HEK293 (cell line): ENCODE data around the gene POC1B.

Experiments used
- CTCF ChIP-seq: fragments of 450-650 bp; formaldehyde crosslinking; IDR thresholded peaks from 2 replicates; pipeline ENCODE4 v1.5.1; 2016; ENCODE audit warnings: missing biosample characterization, missing genetic modification characterization
- YY1 ChIP-seq: fragments of 450-650 bp; formaldehyde crosslinking; IDR thresholded peaks from 2 replicates; pipeline ENCODE4 v1.5.1; 2018; ENCODE audit warnings: missing biosample characterization, missing genetic modification characterization
- ZBTB44 ChIP-seq: fragments of 450-650 bp; IDR thresholded peaks from 2 replicates; pipeline ENCODE4 v1.5.1; 2018; ENCODE audit warnings: missing biosample characterization, mild to moderate bottlenecking, missing genetic modification characterization
- ZNF16 ChIP-seq: fragments of 450-650 bp; formaldehyde crosslinking; IDR thresholded peaks from 2 replicates; pipeline ENCODE4 v1.5.1; 2016; ENCODE audit warnings: low read depth, missing biosample characterization, missing genetic modification characterization
- ZNF423 ChIP-seq: fragments of 450-650 bp; formaldehyde crosslinking; IDR thresholded peaks from 2 replicates; pipeline ENCODE4 v1.5.1; 2016; ENCODE audit warnings: missing biosample characterization, missing genetic modification characterization
- ZNF776 ChIP-seq: fragments of 450-650 bp; formaldehyde crosslinking; IDR thresholded peaks from 2 replicates; pipeline ENCODE4 v1.5.0; 2017; ENCODE audit warnings: missing biosample characterization, missing genetic modification characterization, borderline replicate concordance

- TF ChIP-seq ZNF776 (tag by site-specific recombination) (no peak), ZNF423 (no peak), CTCF (tag by site-specific recombination) (no peak), YY1 (tag by site-specific recombination) (no peak), ZBTB44 (tag by site-specific recombination) (no peak), ZNF16 (tag by site-specific recombination) (no peak)
Measured at GRCh38 chr12:89484470-89484869, 41.4 kb downstream of the POC1B start.
